ENCODE measurements around the gene CCDC117. TPM values are rescaled to one million over a fixed set of nuclear protein-coding genes. Genes with fewer than 3 reads are reported as not detected.

Gene CCDC117
- total RNA-seq, 1 donor from 2014 or later: 19.1 TPM

- TF ChIP-seq CTCF (IDR thresholded peaks at IDR 0.05; ENCODE audit: insufficient read depth, low read length, poor library complexity, severe bottlenecking): no peak
- H3K36me3 ChIP-seq (ENCODE audit: control insufficient read depth, insufficient read depth, low read length): no peaks in the 10 kb centered on the region
- no peak for DNase-seq (ENCODE audit: low read depth)
- H3K4me3 ChIP-seq (ENCODE audit: low read depth, low read length): no peak overlapping the region
- no peaks in the 10 kb centered on the region for H3K27me3 ChIP-seq (ENCODE audit: control insufficient read depth, insufficient read depth, low read length)
These were observed 43.2 kb downstream of the CCDC117 start for GRCh38 chr22:28815729-28816128.

DNA sequence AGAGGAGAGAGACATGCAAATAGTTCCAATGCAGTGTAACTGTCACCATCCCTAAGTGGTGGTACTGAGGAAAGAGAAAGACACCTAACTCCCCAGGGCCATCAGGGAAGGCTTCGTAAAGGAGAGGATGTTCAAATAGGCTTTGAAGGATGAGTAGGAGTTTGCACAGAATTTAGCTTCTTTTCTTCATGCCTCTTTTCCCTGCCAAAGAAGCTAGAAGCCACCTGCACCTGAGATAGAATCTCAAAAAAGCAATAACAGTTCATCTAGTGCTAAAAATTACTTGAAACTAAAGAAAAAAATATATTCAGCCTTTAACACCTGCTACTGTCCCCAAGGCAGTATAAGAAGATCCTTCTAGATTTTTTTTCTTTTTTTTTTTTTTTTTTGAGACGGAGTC lies 44.6 kb downstream of the CCDC117 start:
- no peaks in the 10 kb centered on the region for H3K36me3 ChIP-seq (ENCODE audit: control insufficient read depth, insufficient read depth, low read length)
- no peaks in the 10 kb centered on the region for H3K27me3 ChIP-seq (ENCODE audit: control insufficient read depth, insufficient read depth, low read length)
- DNase-seq (ENCODE audit: low read depth): no peak
- TF ChIP-seq CTCF (IDR thresholded peaks at IDR 0.05; ENCODE audit: insufficient read depth, low read length, poor library complexity, severe bottlenecking): no peak
- H3K4me3 ChIP-seq (ENCODE audit: low read depth, low read length): no peak overlapping the region

DNA sequence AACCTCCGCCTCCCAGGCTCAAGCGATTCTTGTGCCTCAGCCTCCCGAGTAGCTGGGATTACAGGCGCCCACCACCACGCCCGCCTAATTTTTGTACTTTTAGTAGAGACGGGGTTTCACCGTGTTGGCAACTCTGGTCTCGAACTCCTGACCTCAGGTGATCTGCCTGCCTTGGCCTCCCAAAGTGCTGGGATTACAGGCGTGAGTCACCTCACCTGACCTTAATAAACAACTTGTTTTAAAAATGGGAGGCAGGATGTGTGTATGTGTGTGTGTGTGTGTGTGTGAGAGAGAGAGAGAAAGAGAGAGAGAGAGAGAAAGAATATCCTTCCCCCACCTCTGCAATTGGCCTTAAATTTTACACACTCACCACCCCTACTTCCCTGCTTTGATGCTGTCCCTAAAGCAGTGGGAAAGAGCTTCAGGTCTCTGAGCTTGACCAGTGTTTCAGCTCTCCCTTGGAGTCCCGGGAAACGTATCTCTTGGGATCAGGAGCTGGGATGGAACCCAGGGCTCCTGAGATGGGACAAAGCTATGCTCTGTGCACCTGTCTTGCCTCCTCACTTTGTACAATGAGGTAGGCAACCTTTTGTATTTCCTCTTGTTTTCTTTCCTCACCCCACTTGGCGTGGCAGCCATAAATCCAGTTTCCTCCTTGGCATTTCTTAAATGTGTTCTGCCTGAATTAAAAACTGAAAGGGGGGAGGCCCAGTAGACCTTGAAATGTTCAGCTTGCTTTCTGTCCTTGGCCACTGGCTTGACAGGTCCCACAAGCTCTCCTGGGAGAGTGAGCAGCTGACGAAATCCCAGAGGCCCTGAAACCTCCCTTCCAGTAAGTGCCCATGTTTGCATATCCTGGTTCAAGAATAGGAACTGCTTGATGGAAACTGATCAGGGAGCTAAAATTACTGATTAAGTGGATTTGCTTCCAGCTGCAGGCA lies 45.7 kb downstream of the CCDC117 start:
- H3K27me3 ChIP-seq (ENCODE audit: control insufficient read depth, insufficient read depth, low read length): no peaks in the 10 kb centered on the region
- no peaks in the 10 kb centered on the region for H3K36me3 ChIP-seq (ENCODE audit: control insufficient read depth, insufficient read depth, low read length)
- no peak overlapping the region for H3K4me3 ChIP-seq (ENCODE audit: low read depth, low read length)
- DNase-seq (ENCODE audit: low read depth): peak; percentile 23
- no peak for TF ChIP-seq CTCF (IDR thresholded peaks at IDR 0.05; ENCODE audit: insufficient read depth, low read length, poor library complexity, severe bottlenecking)

DNA sequence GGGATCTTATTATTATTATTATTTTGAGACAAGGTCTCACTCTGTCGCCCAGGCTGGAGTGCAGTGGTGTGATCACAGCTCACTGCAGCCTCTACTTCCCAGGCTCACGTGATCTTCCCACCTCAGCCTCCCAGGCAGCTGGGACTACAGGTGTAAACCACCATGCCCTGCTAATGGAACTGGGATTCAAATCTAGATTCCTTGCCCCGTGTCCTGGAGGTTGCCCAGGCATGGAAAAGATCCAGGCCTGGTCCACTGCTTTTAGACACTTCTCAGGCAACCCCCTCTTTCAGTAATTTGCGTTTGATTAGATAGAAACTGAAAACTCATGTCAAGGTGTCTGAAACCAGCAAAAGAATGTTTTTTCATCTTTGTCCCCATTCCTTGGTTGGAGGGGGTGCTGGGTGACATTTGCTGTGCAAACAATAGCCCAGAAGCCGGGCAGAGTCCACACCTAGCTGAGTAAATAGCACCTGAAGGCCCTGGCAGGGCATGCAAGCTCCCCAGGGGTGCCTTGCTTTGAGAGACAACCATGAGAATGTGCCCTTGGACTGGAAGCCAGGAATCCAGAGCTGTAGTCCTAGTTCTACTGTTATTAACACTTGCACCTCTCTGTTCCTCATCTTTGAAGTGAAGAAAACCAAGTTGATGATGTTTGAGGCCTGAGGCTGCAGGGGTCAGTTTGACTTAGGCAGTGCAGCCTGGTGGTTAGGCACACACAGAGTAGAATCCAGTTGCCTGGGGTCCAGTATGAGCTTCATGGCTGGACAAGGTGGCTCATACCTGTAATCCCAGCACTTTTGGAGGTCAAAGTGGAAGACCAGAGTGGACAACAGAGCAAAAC lies 47.0 kb downstream of the CCDC117 start:
- TF ChIP-seq CTCF (IDR thresholded peaks at IDR 0.05; ENCODE audit: insufficient read depth, low read length, poor library complexity, severe bottlenecking): no peak
- Histone ChIP-seq H3K4me3 (ENCODE audit: low read depth, low read length) (no peak overlapping the region), H3K27me3 (ENCODE audit: control insufficient read depth, insufficient read depth, low read length) (no peaks in the 10 kb centered on the region), H3K36me3 (ENCODE audit: control insufficient read depth, insufficient read depth, low read length) (no peaks in the 10 kb centered on the region)
- no peak for DNase-seq (ENCODE audit: low read depth)

- no peak for DNase-seq (ENCODE audit: low read depth)
- no peak for TF ChIP-seq CTCF (IDR thresholded peaks at IDR 0.05; ENCODE audit: insufficient read depth, low read length, poor library complexity, severe bottlenecking)
- Histone ChIP-seq H3K4me3 (ENCODE audit: low read depth, low read length) (no peak overlapping the region), H3K27me3 (ENCODE audit: control insufficient read depth, insufficient read depth, low read length) (no peaks in the 10 kb centered on the region), H3K36me3 (ENCODE audit: control insufficient read depth, insufficient read depth, low read length) (no peaks in the 10 kb centered on the region)
These were observed 48.4 kb downstream of the CCDC117 start for GRCh38 chr22:28820885-28821284.

Data from kidney epithelial cell (primary cell).